GM06990 (cell line): ENCODE measurements around the gene CCAR1.

ENCODE experiments used
- DNase-seq: peaks from one replicate; pipeline ENCODE4 v3.0.0-alpha.2; 2011; ENCODE audit not compliant: insufficient read length; ENCODE audit errors: extremely low read depth
- H3K27me3 ChIP-seq: replicated peaks from 2 replicates; pipeline ENCODE4 v1.6.0; 2011; ENCODE audit warnings: low read length; ENCODE audit not compliant: control insufficient read depth, insufficient read depth
- H3K36me3 ChIP-seq: 2 replicates; pipeline ENCODE4 v1.5.1; 2011; ENCODE audit warnings: low read length; ENCODE audit not compliant: control insufficient read depth, insufficient read depth
- H3K4me3 ChIP-seq: replicated peaks from 2 replicates; pipeline ENCODE4 v1.5.1; 2011; ENCODE audit warnings: low read depth, mild to moderate bottlenecking, control low read depth, low read length
- TF ChIP-seq, protein P1 (sequence below): IDR thresholded peaks from 2 replicates; pipeline ENCODE4 v1.5.1; 2011; ENCODE audit warnings: low read length, control low read depth, mild to moderate bottlenecking, inconsistent platforms; ENCODE audit not compliant: insufficient read depth, poor library complexity, severe bottlenecking

Gene CCAR1, protein sequence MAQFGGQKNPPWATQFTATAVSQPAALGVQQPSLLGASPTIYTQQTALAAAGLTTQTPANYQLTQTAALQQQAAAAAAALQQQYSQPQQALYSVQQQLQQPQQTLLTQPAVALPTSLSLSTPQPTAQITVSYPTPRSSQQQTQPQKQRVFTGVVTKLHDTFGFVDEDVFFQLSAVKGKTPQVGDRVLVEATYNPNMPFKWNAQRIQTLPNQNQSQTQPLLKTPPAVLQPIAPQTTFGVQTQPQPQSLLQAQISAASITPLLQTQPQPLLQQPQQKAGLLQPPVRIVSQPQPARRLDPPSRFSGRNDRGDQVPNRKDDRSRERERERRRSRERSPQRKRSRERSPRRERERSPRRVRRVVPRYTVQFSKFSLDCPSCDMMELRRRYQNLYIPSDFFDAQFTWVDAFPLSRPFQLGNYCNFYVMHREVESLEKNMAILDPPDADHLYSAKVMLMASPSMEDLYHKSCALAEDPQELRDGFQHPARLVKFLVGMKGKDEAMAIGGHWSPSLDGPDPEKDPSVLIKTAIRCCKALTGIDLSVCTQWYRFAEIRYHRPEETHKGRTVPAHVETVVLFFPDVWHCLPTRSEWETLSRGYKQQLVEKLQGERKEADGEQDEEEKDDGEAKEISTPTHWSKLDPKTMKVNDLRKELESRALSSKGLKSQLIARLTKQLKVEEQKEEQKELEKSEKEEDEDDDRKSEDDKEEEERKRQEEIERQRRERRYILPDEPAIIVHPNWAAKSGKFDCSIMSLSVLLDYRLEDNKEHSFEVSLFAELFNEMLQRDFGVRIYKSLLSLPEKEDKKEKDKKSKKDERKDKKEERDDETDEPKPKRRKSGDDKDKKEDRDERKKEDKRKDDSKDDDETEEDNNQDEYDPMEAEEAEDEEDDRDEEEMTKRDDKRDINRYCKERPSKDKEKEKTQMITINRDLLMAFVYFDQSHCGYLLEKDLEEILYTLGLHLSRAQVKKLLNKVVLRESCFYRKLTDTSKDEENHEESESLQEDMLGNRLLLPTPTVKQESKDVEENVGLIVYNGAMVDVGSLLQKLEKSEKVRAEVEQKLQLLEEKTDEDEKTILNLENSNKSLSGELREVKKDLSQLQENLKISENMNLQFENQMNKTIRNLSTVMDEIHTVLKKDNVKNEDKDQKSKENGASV

DNA sequence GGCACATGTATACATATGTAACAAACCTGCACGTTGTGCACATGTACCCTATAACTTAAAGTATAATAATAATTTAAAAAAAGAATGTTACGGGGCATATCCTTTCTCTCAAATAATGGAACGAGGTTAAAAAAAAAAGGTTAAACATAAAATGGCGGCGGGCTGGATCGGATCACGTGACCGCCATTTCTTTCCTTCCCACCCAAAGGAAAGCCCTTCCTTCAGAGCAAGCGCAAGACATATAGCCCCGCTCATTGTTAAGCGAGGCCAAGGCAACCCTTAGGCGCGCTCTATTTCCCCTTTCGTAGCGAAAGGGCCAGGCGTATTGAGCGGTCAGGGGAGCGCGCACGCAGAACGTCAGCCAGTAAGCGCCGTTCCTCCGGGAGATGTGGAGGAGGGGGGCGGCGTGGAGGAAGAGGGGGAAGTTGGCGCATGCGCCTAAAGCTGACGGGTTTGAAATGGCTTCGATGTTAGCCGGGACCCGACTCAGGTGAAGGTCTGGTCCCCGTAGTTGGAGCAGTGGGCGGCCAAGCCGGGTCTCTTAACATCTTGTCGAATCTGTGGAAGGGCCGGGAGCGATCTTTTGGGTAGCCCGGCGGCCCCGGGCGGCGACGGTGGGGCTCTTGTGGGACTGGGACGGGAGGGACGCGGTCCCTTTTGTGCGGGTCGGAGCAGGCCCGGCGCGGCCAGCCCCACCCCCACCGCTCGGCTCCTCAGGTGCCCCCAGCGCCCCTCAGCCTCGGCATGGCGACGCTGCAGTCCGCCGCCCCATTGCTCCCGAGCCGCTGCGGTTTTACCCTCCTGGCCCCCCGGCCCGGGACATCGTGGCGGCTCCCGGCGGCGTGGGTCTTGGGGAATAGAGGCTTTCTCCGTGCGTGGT lies at the start of gene CCAR1:
CCAR1 (plus strand) TSS at position 447 of the 880 bp plus-strand sequence. CDS start 1,266 bp downstream, outside the sequence.
- H3K27me3 ChIP-seq = no peaks in the 10 kb centered on the region
- TF ChIP-seq, protein P1, sequence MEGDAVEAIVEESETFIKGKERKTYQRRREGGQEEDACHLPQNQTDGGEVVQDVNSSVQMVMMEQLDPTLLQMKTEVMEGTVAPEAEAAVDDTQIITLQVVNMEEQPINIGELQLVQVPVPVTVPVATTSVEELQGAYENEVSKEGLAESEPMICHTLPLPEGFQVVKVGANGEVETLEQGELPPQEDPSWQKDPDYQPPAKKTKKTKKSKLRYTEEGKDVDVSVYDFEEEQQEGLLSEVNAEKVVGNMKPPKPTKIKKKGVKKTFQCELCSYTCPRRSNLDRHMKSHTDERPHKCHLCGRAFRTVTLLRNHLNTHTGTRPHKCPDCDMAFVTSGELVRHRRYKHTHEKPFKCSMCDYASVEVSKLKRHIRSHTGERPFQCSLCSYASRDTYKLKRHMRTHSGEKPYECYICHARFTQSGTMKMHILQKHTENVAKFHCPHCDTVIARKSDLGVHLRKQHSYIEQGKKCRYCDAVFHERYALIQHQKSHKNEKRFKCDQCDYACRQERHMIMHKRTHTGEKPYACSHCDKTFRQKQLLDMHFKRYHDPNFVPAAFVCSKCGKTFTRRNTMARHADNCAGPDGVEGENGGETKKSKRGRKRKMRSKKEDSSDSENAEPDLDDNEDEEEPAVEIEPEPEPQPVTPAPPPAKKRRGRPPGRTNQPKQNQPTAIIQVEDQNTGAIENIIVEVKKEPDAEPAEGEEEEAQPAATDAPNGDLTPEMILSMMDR = no peak
- DNase-seq = peak; percentile 94

DNA sequence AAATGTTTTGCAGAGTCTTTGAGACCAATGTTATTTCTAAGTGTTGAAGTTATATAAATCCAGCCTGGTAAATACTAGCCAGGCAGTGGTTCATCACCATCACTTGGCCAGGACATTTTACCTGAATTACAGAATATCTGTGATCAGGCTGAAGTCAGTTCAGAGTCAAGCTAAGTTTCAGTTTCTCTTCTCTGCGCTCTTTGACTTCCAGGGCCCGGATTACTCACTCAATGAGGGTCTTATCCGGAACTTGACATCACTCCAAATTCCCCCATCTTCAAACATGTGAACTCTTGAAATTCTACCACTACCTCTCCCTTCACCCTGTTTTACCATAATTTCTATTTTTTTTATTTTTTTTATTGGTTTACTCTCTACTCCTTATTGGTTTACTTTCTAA lies 36.6 kb upstream of the CCAR1 start:
- DNase-seq = peak; percentile 35
- Histone ChIP-seq H3K36me3 (no peaks in the 10 kb centered on the region), H3K27me3 (no peaks in the 10 kb centered on the region), H3K4me3 (peak overlapping the region; percentile 33)
- TF ChIP-seq, protein P1 = no peak

More for the DNA sequence above, at the start of gene CCAR1:
- peak within 1 kb of the TSS; percentile 92 for H3K4me3 ChIP-seq
- peaks cover 6% of the 10 kb centered on the region for H3K36me3 ChIP-seq

DNA sequence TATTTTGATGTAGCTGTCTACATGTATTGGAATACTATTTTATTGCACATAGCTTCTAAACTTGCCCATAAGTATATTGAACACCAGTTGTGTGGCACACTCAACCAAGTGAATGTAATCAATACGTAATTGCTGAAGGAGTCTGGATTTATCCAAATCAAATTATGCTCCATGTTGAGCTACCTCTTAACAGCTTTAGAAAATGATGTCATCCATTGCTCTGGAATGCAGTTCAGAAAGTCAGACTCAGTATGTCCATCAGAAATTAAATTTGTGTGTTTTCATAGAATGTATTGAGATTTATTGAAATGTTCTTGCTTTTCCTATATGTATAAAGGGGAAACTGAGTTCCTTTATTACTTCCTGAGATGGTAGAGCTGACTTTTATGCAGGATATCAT lies 25.0 kb upstream of the CCAR1 start:
- no peaks in the 10 kb centered on the region for H3K36me3 ChIP-seq
- TF ChIP-seq, protein P1 = no peak
- no peak for DNase-seq
- H3K4me3 ChIP-seq = no peak overlapping the region
- no peaks in the 10 kb centered on the region for H3K27me3 ChIP-seq

DNA sequence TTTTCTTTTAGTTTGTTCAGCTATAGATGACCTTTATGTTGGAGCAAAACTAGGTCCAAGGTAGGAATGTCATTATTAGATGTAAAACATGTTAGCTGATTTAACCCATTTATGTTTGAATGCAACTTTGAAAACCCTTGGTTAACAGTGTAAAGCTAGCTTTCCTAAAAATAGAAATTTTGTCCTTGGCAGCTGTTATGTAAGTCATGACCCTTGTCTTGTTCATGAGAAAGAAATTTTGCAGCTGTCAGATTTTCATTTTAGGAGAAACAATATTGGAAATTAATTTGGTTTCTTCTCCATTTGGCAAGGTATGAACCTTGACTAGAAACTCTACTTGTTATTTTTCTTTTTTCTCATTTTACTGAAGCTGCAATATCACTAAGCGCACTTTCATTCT lies 23.9 kb upstream of the CCAR1 start:
- Histone ChIP-seq H3K27me3 (no peaks in the 10 kb centered on the region), H3K4me3 (no peak overlapping the region), H3K36me3 (no peaks in the 10 kb centered on the region)
- no peak for DNase-seq
- TF ChIP-seq, protein P1 = no peak

DNA sequence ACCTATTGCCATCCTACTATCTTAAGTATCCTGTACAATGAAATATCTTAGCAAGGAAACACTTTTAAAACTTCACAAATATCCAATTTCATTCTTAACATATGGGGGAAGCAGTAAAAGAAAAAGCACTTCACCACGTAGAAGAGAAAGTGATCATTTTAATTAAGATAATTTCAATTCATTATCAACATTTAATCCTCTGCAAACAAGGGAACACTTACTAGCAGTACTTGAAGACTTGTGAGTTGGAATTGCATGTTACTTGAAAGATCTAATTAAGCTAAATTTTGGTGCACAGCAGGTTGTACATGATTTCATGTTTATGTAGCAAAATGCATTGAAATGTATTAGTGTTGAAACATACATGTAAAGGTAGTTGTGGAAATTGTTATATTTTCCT lies 20.8 kb upstream of the CCAR1 start:
- no peak overlapping the region for H3K4me3 ChIP-seq
- TF ChIP-seq, protein P1 = no peak
- H3K36me3 ChIP-seq = no peaks in the 10 kb centered on the region
- H3K27me3 ChIP-seq = no peaks in the 10 kb centered on the region
- DNase-seq = no peak
